Suprapubic skin (tissue), 4 donors: ENCODE data around the gene MARF1.
"Not testable (repeated sequence)": the region's sequence is repeated elsewhere in the genome, so short reads cannot be mapped to it uniquely, and the experiment has no call there.

Experiments
- EP300 ChIP-seq: sonication (generic); formaldehyde crosslinking; IDR thresholded peaks from one replicate; pipeline ENCODE4 v1.6.1; 2017; ENCODE audit warnings: antibody characterized with exemption
- POLR2A ChIP-seq, 2 donors: fragments of 450-650 bp; IDR thresholded peaks; one replicate each; pipeline ENCODE4 v1.6.1; 2017; ENCODE audit warnings: antibody characterized with exemption in 2 of 2, mild to moderate bottlenecking in 2 of 2, moderate library complexity in 2 of 2
- POLR2AphosphoS5 ChIP-seq, 3 donors: sonication (generic); formaldehyde crosslinking; IDR thresholded peaks; one replicate each; pipeline ENCODE4 v1.6.1; 2017; ENCODE audit warnings: antibody characterized with exemption in 3 of 3
- TF ChIP-seq, protein P1 (sequence below), 2 donors: fragments of 200-600 bp in 1 of 2; fragments of 450-650 bp in 1 of 2; sonication (generic) in 1 of 2; IDR thresholded peaks; one replicate each; pipeline ENCODE4 v1.5.1; 2016 to 2019; ENCODE audit warnings: antibody characterized with exemption in 2 of 2, mild to moderate bottlenecking in 1 of 2, moderate library complexity in 1 of 2

DNA sequence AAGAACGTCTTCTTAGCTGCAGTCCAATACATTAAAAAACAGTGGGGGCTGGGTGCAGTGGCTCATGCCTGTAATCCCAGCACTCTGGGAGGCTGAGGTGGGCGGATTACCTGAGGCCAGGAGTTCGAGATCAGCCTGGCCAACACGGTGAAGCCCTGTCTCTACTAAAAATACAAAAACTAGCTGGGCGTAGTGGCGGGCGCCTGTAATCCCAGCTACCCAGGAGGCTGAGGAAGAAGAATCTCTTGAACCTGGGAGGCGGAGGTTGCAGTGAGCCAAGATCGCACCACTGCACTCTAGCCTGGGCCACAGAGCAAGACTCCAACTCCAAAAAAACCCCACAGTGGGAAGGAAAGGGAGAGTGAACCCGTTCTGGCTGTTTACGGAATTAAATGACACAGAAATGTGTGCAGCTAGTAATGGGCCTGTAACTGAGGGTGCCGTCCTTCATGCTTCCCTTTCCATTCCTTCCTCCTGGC lies 35.7 kb downstream of the MARF1 start:
- not testable (repeated sequence) for TF ChIP-seq POLR2A (IDR thresholded peaks at IDR 0.05); EP300; POLR2AphosphoS5 (IDR thresholded peaks at IDR 0.05)
- TF ChIP-seq, protein P1, sequence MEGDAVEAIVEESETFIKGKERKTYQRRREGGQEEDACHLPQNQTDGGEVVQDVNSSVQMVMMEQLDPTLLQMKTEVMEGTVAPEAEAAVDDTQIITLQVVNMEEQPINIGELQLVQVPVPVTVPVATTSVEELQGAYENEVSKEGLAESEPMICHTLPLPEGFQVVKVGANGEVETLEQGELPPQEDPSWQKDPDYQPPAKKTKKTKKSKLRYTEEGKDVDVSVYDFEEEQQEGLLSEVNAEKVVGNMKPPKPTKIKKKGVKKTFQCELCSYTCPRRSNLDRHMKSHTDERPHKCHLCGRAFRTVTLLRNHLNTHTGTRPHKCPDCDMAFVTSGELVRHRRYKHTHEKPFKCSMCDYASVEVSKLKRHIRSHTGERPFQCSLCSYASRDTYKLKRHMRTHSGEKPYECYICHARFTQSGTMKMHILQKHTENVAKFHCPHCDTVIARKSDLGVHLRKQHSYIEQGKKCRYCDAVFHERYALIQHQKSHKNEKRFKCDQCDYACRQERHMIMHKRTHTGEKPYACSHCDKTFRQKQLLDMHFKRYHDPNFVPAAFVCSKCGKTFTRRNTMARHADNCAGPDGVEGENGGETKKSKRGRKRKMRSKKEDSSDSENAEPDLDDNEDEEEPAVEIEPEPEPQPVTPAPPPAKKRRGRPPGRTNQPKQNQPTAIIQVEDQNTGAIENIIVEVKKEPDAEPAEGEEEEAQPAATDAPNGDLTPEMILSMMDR (IDR thresholded peaks at IDR 0.05): not testable (repeated sequence)
